Stimulated activated CD4-positive, alpha-beta T cell treated with anti-CD3 and anti-CD28 coated beads, Interleukin-2, amount 100 ng/mL, for 4 hours (primary cell): ENCODE measurements around the gene HSD17B8.
"Not testable (repeated sequence)": the region's sequence is repeated elsewhere in the genome, so short reads cannot be mapped to it uniquely, and the experiment has no call there.

Experiments
- DNase-seq: peaks from one replicate; pipeline ENCODE4 v3.0.0-alpha.2; 2020; ENCODE audit warnings: low read depth

The HSD17B8 gene

DNA sequence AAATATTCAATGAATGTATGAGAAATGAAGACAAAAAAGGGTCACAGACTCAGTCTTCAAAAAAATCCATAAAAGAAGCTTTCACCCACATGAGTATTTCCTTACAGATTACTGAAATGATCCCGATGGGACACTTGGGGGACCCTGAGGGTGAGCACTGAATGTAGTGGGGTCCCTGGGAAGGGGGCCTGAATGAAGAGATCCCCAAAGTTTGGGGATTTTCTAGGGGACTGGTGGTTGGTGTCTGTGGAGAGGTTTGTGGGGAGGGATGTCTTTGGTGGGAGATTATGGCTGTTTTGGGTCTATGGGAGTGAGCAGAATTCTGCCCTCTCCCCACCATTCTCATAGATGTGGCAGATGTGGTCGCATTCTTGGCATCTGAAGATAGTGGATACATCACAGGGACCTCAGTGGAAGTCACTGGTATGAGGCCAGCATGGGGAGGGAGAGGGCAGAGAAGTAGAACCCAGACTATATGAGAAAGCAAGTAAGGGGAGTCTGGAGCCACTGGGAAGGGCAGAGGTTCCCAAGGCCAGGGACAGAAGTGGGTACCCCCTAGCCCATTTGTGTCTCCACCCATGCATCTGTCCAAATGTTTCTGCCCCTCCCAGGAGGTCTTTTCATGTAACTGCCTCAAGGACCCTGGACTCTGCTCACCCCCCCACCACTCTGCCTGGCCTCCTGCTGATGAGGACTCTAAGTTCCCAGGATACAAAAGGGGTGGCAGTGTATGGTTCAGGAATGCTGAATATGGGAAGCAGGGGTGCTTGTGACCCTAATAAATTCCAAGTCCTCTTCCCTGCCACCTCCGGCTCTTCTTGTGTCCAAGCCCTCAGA lies 1.8 kb downstream of the HSD17B8 start:
- no peak for DNase-seq

DNA sequence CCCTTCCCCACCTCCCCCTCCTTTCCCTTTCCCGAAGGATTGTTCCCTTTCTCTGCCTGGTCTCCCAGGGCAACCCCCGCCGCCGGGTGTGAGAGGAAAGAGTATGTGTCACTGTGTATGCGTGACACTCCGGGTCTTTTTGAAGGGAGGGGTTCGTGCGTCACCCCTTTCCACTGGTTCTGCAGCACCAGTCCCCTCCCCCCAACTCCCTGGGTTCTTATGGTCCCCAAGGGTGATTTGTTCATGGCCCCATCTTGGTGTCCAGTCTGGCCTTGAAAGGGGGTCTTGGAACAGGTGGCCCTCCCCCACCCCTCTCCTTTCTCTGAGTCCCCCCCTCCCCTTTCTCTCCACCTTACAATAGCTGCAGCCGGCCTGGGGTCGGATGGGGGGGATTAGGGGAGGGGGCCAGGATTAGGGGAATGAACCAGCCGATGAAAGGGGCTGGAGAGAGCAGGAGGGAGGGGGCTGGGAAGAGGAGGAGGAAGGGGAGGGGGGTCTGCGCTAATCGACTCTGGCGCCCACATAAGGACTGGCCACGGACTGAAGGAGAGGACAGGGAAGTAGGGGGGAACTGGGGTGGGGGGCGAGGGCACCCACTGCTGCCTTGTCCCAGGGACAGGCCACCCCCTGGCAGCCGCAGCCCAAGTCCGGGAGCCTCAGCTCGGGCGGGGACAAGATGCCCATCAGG lies 2.6 kb downstream of the HSD17B8 start:
- no peak for DNase-seq

DNA sequence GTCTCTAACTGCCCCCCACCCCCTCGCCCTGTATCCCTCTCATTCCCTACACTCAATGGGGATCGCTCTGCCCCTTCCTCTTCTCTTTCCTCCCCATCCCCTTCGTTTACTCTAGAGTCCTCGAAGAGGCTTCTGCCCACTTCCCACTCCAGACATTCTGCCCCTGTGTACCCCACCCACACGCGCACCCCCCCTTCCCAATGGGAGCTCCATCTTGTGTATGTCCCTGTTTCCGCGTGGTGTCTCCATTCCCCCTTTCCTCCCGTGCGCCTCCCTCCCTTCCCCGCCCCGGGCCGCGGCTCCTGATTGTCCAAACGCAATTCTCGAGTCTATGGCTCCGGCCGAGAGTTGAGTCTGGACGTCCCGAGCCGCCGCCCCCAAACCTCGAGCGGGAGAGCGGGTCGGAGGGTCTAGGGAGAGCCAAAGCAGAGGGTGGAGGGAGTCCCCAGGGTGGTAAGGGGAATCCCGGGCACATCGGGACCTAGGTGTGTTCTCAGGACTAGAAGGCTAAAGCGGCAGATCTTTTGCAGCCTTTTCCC lies 3.2 kb downstream of the HSD17B8 start:
- no peak for DNase-seq

DNA sequence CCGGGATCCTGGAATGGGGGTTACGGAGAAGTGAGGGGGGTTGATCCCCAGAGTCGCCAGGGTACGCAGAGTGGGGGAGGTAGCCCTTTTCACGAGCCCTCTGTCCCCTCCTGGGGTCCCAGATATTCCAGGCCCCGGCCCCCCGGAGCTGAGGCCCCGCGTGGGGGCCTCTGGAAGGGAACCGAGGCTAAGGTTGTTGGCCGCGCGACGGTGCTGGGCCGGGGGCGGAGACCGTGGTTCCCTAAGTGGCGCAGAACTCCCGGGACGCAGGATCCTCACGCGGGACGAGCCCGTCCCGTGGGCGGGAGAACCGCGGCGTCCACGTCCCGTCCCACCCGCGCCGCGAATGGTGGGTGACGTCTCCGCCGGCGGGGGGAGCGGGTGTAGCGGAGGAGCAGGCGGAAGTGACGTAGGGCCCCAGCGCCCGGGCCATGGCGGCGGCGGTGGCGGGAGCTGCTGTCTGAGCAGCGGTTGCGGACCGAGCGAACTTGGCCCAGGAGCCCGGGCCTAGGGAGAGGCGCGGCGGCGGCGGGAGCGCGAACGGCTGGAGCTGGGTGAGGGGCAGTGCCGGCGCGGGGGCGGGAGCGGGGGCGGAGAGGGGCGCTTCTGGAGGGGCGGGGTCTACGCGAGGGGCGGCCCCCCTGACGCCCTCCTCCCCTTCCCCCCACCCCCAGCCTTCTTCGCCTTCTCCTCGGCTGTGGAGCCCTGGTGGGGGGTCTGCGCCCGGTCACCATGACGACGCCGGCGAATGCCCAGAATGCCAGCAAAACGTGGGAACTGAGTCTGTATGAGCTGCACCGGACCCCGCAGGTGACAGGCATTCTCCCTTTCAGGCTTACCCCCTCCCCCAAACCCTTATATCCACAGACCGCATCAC lies 3.9 kb downstream of the HSD17B8 start, which contains the start of gene RING1:
RING1 (plus strand) TSS at position 410 of the 877 bp plus-strand sequence; CDS start at position 733, 323 bp downstream.
- DNase-seq = peak; percentile 84

- DNase-seq = no peak
Measured at GRCh38 chr6:33209856-33210255, 5.4 kb downstream of the HSD17B8 start.

DNA sequence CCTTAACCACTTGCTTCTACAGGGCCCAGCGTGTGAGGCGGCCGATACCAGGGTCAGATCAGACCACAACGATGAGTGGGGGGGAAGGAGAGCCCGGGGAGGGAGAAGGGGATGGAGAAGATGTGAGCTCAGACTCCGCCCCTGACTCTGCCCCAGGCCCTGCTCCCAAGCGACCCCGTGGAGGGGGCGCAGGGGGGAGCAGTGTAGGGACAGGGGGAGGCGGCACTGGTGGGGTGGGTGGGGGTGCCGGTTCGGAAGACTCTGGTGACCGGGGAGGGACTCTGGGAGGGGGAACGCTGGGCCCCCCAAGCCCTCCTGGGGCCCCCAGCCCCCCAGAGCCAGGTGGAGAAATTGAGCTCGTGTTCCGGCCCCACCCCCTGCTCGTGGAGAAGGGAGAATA lies 6.7 kb downstream of the HSD17B8 start:
- DNase-seq = no peak

- no peak for DNase-seq
Measured at GRCh38 chr6:33211666-33212422, 7.4 kb downstream of the HSD17B8 start.

- no peak for DNase-seq
Measured at GRCh38 chr6:33212857-33213165, 8.4 kb downstream of the HSD17B8 start.

DNA sequence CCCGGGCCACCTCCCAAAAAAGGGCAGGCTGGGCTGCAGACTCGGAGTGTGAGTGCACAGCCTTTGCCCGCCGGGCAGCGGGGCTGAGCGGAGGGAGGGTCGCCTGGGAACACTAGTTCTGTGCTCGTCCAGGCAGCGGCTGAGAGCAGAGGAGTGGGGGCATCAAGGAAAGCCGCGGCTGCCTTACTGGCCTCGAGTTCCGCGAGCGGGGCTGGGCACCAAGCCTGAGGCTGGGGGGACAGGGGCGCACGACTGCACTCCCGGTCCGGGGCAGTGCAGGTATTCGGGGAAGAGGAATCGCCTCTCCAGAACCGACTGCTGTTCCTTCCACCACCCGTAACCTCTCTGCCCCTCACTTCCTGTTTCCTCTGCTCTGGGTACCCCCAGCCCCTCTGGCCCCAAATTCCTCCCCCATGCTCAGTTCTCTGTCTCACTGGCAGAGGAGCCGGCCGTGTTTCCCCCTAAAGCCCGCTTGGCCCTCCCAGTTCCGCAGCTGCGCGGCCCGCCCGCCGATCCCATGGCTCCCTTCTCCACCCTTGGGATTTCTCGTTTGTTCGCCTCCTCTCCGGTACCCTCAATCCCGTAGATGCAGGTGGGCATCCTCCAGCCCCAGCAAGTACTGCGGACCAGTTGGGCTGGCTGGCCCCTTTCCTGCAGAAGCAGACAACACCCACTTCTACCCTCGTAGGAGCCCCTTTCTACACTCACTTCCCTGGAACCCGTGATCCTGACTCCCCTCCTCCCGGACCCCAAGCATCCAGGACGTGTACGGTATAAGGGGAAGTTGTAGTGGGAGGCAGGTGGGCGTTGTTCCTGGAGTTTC lies 8.9 kb downstream of the HSD17B8 start:
- DNase-seq = no peak

DNA sequence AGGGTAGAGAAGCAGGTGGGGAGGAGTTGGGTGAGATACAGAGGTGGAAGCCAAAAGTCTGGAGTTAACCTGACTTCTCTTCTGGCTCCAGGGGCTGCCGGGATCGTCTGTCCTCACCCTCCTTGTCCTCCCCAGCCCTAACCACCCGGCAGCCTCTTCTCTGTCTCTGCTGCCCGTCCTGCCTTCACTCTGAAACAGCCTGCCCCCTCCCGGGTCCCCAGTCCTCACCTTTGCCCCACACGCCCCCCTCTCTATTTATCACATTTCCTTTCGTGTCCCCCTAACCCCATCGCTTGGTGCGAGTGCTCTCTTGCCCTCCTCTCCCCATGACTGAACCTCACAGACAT lies 9.5 kb downstream of the HSD17B8 start:
- no peak for DNase-seq

DNA sequence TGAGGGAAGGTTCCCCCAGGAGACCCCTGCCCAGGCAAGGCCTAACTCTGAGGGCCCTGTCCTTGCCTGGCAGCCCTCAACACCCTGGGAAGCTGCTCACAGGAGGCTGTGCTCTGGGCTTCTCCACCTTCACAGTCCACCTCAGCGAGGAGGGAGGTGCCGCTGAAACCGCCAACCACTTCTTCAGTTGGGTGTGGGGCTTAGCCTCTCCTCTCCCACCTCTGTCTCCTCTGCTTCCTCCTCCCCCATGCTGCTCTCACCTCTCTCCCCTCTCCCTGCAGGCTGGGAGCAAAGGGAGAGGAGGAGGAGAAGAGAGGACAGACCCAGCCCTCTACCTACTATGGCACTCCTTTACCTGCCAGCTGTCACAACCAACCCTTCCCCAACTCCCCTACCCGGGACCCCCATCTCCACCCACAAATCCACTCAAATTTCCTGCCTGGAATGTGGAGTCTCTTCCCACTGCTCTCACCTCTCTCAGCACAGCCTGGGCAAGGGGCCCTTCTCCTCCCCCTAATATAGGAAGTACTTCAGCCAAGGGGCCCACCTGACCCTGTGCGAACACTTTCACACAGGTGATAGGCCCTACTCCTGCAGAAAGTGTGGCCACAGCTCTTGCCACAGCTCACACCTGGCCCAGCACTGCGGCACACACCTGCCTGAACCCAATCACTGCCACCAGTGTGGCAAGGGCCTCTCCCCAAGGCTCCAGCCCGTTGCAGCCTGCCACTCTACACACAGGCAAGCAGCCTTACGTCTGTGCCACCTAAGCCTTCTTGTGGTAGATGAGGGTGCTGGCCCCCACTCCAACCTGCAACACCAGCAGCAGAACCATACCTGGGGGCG lies 11.0 kb downstream of the HSD17B8 start:
- DNase-seq = no peak

GRCh38 chr6:33216117-33216649 lies 11.7 kb downstream of the HSD17B8 start:
- DNase-seq = no peak

GRCh38 chr6:33217246-33217645 lies 12.8 kb downstream of the HSD17B8 start:
- DNase-seq = no peak

DNA sequence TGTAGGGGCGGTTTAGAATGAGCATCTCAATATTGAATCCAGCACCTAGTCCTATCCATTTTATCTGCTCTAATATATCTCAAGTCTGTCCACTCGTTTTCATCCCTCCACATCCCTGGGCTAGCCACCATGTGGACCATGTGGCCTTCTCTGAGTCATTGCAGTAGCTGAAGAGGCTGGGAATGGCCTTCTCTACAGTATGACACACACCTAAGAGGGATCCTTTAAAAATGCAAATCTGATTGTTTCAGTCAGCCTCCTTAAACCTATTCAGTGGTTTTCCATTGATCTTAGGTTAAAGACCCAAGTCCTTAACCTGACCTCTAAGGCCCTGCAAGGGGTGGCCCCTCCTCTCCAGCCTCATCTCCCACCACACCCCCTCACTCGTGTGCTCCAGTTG lies 13.2 kb downstream of the HSD17B8 start:
- DNase-seq = no peak

DNA sequence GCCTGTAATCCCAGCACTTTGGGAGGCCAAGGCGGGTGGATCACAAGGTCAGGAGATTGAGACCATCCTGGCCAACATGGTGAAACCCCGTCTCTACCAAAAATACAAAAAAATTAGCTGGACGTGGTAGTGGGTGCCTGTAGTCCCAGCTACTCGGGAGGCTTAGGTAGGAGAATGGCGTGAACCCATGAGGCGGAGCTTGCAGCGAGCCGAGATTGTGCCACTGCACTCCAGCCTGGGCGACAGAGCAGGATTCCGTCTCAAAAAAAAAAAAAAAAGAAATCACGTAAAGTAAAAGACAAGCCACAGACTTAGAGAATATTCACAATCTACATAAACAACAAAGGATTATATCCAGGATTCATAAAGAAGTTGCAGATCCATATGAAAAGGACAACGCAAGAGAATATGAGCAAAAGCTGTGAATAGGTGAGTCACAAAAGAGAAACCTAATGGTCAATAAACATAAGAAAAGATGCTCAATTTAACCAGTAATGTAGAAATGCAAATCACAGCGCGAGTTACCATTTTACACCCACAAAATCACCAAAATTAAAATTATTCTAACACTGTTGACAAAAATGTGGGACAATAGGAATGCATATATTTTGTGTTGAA lies 22.2 kb downstream of the HSD17B8 start:
- DNase-seq = not testable (repeated sequence)

GRCh38 chr6:33235221-33235634 lies 30.8 kb downstream of the HSD17B8 start:
- no peak for DNase-seq

GRCh38 chr6:33236328-33236727 lies 31.9 kb downstream of the HSD17B8 start:
- DNase-seq = no peak

DNA sequence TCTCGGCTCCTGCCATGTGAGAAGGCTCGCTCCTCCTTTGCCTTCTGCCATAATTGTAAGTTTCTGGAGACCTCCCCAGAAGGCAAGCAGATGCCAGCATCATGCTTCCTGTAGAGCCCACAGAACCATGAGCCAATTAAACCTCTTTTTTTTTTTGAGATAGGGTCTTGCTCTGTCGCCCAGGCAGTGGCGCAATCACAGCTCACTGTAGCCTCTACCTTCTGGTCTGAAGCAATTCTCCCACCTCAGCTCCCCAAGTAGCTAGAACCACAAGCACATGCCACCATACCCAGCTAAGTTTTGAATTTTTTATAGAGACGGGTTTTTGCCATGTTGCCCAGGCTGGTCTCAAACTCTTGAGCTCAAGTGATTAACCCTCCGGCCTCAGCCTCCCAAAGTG lies 32.4 kb downstream of the HSD17B8 start:
- DNase-seq = no peak

- no peak for DNase-seq
Measured at GRCh38 chr6:33237741-33238140, 33.3 kb downstream of the HSD17B8 start.
